Suppressor macrophage treated with lipopolysaccharide for 1 hour (primary cell): ENCODE results near the gene EGLN3.
A peak's percentile ranks its signal among the peaks of the same experiment; 100 is the strongest.

ENCODE experiments used
- DNase-seq, 3 donors: peaks; one replicate each; pipeline ENCODE4 v3.0.0-alpha.2; 2020 to 2022

Gene EGLN3

DNA sequence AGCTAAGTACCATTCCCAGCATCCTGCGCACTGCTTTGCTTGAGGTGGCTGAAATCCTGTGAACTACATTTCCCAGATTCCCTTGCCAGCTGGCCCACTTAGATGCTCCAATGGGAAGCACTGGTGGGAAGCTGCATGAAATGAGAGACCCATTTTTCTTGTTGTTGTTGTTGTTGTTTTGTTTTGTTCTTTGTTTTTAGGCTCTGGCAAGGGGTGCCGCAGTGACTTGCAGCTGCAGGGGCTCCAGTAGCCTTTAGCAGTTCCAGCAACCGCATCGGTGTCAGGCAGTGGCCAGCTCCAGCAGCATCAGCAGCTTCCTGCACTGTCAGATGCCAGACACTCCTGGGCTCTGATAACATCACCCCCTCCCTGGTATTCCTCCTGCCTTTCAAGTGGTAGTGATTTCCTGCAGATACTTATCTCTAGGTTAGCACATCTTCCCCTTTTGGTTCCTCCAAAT is 8.8 kb upstream of the EGLN3 start:
- no peak for DNase-seq

DNA sequence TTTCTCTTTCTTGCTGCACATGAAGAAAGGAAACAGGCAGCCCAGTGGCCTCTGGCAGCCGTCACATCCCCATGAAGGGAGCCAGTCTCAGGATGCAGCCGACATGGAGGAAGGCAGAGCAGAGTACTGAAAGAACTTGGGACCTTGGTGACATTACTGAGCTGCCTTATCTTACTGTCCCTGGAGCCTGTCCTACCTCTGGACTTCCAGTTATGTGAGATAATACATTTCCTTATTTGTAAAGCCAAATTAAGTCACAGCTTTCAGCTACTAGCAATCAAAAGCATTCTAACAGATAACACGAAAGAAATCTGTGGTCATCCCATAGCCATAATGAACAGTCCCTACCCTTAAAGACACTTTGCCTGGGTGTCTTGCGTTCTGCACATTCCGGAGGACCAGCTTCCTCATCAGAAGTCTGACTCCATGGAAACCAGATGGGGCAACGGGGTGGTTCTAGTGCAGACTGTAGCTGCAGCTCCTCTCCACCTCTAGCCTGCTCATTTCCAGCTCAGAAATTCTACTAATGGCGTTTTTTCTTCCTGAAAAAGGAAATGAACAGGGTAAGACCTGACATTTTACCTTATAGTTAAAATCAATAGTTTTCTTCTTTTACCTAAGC is 7.8 kb upstream of the EGLN3 start:
- no peak for DNase-seq

DNA sequence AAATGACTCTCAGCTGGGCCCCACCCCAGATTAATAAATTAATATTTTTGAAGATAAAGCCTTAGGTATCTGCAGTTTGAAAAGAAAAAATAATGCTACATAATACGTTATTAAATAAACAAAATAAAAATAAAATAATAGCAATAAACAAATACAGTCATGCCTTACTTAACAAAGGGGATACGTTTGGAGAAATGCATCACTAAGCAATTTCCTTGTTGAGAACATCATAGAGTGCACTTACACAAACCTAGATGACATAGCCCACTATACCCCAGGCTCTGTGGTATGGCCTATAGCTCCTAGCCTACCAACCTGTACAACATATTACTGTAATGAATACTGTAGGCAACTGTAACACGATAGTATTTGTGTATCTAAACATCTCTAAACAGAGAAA is 7.1 kb upstream of the EGLN3 start:
- no peak for DNase-seq

DNA sequence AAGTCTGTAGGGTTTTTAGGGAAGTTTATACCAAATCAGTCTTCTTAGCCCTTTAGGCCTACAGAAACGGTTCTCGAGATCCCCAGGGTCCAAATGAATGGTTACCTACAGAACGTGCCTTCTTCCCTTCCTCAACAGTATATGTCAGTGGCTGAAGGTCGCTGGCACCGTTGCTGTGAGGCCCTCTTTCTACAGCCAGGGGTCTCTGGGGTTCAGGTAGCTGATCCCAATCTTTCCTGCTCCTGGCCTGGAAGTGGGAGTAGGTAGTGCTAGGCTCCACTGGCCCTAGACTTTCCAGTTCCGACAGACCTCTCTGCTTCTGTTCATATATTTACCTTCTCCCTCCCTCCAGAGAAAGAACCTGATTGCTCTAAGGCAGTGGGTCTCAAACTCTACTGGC is 6.4 kb upstream of the EGLN3 start:
- no peak for DNase-seq

DNA sequence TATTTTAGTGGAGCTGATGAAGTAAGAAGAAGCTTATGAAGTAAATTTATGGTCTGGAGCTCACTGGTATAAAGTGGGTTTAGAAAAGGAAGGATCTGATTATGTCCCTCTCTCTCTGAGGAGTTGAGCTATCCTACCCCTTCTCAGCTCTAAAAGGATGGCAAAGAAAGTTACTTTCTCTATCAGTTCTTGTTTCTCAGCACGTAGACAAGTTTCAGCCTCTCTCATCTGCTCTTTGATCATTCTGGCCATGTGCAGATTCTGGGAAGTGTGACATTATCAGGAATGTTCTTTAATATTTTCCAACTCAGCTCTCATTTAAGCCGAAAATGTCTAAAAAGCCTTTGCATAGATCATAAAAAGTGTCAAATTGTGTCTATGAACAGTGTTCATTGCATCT is 5.8 kb upstream of the EGLN3 start:
- no peak for DNase-seq

DNA sequence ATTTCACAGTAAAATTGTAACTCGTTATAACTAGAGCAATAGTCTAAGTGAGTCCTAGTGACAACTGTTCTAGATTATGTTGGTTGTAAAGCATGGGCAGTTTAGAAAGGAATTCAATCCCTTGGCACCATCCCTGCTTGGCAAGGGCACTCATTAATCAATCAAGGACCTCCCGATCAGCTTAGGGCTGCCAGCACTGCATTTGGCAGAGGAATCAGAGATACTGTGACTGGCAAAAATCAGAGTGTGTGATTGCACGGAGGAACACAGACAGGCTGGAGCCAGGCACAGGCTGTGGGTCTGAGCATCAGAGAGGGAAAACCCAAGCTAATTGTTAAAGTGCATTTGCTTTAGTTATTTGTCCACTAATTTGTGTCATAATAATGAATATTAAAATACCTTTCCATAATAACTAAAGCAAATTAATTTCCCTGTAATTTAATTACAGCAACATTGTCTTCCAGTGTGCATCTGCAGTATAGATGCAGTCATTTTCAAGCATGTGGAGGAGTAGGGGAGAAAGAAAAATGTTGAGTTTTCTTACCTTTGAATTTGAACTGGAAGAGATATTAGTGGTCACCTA is 3.2 kb upstream of the EGLN3 start:
- no peak for DNase-seq

DNA sequence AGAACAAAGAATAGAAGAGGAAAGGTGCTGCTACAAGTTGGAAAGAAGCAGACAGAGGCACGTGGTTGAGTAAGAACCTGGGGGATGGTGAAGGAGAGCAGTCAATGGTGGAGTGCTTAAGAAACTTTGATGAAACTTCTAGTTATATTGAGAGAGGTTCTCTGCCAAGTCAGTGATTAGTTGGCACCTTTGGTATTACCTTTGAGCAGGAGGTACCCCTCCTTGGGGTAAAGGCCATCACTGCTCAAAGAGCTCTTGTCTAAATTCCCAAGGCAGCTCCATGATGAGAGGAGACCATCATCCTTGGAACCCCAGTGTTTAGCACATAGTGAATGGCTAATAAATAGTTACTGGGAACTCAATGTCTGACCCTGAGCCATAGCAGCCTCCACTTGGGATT is 1.7 kb upstream of the EGLN3 start:
- DNase-seq: no peak

DNA sequence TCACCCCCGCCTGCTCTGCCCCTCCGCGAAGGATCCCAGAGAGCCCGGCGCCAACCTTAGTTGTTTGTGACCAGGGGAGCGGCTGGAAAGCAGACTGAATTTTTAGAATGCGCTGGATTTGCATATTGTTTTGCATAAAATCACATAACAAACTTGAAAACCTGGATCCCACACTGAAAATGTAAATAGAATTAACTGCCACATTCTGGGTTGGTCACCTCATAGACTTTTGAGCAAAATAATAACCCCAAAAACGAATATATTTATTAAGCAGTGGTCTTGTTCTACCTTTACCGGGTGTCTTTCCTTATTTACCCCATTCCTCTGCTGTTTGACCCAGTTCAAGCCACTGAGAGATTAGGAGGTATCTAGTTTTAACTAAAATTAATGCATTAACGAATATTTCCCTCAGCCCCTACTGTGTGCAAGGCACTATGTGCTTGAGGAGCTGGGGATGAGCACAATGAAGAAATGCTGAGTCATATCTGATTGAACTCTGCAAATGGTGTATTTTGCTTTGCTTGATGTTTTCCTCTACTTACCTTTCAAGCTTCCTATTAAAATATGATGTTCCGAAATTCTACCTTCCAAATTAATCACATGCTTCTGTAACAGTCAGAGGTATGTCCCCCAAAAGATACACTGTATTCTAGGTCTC is 438 bp upstream of the EGLN3 start:
- DNase-seq: no peak

DNA sequence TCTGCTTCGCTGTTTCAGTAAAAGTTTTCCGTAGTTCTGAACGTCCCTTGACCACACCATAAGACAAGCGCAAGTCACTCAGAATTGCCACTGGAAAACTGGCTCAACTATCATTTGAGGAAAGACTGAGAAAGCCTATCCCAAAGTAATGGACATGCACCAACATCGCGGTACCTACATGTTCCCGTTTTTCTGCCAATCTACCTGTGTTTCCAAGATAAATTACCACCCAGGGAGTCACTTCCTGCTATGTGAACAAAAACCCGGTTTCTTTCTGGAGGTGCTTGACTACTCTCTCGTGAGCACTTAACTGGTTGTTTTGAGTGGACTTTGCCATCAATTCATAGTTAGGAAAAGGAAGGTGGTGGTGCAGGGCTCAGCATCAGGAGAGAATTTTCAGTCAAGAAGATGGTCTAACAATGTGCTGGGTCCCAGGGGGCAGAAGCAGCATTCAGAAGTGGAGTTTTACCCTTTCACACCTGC is 1.4 kb downstream of the EGLN3 start:
- DNase-seq: no peak

DNA sequence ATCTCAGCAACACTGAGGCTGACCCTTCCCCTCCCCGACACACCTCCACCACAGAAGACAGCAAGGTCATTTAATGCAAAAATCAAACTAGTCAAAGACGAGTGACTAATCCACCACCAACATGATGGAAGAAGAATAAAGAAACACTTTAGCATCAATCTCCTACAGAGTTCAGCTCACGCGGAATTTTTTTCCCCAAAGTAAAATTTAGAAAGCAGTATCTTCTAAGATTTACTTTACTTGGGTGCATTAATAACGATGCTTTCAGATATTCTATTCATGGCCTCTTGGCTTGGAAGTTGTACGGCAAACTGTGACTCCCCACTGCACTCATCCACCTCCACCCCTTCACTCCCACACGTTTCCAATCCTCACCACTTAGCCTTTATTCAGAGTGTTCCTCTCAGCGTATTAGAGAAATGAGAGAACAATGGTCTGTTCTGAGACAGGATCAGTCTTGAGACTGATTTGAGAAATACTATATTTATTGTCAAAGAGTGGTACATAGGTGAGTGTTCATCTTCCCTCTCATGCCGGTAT is 1.9 kb downstream of the EGLN3 start:
- peak in 1 of 3 donors; percentile 5 for DNase-seq

DNA sequence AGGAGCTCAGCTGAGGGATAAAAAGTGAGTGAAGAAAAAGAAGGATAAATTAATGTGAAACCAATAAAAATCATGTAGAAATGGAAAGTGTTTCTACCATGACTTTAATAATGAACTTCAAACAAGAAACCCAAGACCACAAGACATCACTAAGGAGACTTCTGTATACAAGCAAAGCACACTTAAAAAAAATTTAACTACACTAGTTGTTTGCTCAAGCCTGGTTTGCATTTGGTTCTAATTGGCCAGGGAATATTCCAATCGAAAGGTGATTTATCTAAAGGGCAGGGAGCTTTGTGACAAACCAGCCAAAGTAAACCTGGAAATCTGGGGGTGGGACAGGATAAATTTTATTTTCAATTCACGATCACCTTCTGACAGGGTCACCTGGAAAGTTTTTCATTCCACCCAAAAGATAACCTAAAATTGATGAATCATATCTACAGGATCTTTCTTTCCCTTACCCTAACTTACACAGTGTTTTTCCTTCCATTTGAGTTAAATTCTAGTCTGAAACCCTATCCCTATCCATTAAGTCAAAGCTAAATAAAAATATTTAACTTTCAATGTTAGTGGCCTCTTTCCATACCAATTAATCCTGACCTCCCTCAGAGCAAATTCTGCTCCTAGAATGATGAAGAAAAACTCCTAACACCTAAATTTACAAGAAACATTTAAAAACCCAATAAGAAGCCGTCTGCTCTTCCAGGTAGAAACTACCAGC is 2.6 kb downstream of the EGLN3 start:
- no peak for DNase-seq

DNA sequence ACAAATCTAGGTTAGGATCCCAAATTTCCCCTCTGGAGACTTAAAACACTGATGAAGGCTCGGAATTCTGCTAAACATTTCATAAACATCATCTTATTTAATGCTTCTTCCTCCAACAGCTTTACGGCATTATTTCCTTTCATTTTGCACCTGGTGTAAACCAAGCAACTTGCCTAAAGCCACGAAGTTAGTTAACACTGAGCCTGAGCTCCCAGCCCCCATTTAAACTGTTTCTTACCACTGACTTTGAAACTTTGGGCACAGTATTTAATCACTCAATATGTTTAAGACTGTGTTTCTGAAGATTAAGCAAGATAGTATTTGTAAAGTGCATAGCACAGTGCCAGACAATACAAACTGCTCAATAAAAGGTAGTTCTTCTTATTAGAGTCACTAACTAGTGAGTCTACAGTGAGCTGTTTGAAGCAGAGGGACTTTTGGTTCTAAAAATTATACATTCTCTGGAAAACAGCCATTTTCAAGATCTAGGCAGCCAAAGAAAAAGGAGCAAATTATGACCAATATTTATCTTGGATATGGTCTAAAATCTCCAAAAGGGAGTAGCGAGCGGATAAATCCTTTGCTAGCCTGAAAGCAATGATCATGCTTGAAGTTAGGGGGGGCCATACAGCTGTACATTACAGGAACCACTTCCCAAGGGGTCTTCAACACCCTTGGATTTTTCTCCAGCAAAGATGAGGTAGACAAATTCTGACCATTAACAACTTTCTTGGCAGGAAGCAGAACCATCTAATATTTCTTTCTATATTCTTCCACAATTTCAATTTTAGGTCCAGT is 4.0 kb downstream of the EGLN3 start:
- DNase-seq: no peak

DNA sequence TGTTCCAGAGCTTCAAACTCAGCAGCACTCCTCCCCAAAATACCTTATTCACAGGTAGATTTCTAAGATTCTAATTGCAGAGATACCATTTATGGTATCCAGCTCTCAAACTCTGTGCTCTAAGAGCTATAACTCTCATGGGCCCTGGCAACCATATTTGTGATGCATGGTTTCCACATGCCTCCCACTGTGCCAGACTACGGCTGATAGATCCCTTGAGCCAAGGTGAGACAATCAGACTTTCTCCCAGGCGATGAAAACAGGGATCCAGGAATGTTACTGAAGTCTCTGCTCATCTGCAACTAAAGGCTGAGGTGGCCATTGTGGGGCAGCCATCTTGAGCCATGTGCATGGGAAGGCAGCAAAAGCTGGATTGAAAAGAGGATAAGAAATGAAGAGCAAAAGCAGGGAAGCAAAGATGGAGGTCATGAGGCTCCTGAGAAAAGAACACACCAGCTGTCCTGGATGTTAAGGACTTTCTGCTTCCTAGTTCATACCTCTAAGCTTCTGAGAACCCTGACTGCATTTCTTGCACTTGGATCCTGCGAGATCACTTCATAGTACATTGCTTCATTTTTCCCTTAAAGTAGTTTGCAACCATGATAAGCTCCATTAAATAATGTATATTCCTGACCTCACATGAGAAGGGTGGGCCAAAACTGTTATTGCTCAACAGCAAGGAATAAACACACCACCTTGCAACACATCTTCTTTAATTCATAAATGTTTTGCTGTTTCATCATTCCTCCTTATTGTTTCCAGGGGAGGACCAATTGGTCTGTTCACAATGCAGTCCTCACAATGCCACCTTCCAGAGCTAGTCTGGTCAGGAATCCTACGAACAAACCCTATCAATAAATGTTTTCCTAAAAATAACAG is 5.4 kb downstream of the EGLN3 start:
- no peak for DNase-seq

DNA sequence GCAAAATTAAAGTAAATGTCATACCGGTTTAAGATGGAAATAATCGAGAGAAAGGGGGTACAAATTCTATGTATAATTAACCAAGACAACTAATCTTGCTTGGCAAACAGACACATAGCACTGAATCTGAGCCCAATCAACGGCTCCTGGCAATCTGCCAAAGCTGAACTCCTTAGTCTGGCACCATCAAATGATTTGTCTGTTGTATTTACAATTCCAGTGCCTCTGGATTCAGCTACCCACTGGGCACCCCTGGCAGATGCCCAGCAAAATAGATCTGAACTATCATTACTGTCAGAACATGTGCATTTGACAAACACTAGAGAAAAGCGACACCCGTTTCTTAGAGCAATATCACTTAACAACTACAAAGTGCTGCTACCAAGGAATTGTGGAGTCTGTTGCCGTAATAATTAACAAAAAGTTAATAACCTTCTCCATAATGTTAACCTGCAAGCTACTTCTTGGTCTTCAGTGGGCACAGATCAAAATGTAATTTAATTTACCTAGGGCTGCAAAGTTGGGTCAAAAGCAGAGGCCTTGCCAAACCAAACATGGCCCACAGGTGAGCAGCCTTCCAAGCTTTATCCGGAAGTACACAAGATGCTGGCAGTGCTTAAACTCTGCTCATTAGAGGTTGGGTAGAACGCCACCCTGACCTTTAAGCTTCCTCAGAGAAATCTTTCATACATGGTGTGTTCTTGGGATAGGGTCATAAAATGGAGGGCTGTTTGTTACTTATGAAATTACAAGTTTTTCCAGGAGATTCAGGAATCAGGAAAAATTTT is 7.6 kb downstream of the EGLN3 start:
- DNase-seq: no peak

DNA sequence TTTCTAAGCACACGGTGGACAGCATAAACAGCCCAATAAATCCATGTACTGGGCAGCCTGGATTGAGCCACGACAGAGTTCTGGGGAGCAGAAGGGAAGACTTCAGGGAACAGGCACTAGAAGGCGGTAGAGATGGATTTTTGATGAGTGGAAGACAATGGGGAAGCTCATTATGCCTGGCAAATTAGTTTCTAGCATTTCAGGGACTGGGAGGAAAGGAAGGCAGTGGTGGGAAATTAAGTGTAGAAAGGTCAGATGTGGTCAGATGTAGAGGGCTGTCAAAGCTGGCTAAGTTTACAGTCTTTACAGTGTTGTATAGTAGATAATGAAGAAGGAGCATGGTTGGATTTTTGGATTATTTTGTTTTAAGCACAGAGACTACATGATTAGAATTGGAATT is 9.2 kb downstream of the EGLN3 start:
- no peak for DNase-seq

DNA sequence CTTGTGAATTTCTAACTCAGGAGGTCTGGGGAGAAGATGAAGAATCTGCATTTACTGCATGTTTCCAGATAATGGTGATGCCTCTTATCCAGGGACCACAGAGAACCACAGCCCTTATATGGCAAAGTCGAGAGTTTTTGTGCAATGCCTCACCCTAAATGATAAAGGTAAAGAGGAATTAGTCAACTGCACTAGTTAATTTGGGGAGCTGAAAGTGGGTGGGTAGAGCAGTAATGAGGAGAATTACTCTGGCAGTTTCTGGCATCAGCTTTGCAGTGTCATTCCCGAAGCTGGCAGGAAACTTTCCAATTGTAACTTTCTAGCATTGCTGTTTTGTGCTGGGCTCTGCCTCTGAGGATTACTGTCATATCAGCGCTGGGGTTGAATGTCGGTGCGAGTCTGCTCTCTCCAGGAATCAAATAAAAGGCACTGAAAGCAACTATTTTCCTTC is 10.3 kb downstream of the EGLN3 start:
- DNase-seq: no peak

DNA sequence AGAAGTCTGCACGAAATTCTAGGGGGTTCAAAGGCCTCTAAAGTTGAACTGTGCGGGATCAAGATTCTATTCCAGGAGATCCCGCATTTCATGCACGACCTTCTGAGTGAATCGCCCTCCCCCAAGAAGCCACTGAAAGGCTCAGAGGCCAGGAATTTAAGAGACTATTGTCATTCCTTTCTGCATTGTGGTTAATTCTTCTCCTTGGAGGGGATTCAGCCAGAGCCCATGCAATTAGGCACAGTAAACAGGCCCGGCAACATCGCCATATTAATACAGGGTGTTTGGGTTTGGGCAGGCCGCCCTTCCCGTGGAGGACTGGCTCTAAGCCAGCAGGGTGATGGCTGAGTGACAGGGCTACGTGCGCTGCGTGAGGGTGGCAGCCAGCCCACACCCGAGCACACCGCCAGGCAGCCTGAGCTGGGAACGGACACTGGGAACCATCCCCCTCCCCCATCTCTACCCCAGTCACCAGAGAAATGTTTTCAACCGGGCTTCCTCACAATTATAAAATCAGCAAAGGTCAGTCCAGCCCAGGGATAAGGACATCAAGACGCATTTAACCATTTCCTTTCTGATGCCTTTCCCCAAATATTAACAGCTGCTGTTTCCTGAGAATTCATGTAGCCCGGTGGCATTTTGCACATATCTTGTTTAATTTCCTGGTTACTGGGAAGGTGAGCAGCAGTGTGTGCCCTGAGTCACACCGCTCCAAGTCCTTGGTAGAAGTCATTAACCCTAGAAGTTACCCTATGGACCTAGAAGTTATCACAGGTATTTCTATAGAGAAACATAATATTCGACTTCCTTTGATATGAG is 12.5 kb downstream of the EGLN3 start:
- DNase-seq: no peak

DNA sequence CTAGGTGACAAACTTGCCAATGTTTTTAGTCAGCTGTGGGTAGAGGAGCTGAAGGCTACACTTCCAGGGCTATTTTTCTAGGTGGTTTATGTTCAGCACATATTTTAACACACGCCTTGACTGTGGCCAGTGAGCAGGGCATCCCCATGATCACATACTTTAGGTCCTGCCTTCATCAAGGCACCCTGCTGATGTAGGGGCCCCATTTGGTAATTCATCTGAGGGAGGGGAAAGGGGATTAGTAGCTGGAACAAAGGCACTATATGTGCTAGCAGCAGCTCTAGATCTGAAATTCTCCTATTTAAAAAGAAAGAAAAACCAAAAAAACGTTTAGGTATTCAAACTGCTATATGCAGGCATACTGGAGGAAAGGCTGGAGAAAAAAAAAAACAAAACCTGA is 14.5 kb downstream of the EGLN3 start:
- no peak for DNase-seq

DNA sequence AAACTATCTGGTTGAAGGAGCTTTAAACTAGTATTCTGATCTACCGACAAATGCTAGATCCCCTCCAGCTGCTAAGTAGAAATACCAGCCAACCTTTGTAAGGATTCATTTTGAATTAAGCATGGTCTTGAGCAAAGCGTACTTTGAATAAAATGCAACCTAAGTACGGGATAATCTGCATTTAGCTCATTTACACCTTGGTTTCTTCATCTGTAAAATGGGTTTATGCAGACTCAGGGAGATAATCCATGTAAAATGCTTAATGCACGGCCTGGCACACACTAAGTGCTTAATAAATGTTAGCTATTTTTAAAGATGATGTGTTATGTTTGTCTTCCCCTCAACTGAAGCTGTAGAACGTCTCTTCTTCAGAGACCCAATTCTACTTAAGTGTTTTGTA is 15.9 kb downstream of the EGLN3 start:
- no peak for DNase-seq
